OCI-LY3 (cell line): ENCODE data around the gene INTS3.

ENCODE experiments used
- H2AFZ ChIP-seq: fragments of 200-600, 300-600 bp; shearing (Covaris generic); 2 replicates; pipeline ENCODE4 v1.6.0; 2014; ENCODE audit warnings: antibody characterized with exemption, low read depth, low read length
- H3K27ac ChIP-seq: fragments of 200-600, 300-600 bp; sonication (generic); 2 replicates; pipeline ENCODE4 v1.5.1; 2014; ENCODE audit warnings: mild to moderate bottlenecking, low read length, moderate library complexity, mixed read lengths
- H3K27me3 ChIP-seq: fragments of 200-600, 300-600 bp; sonication (generic); 2 replicates; pipeline ENCODE4 v1.6.1; 2014; ENCODE audit warnings: low read depth, low read length, mixed read lengths
- H3K36me3 ChIP-seq: fragments of 200-600, 300-600 bp; sonication (generic); replicated peaks from 2 replicates; pipeline ENCODE3; 2014; ENCODE audit warnings: low read depth, low read length, mixed read lengths
- H3K4me1 ChIP-seq: fragments of 300-600, 200-600 bp; sonication (generic); 2 replicates; pipeline ENCODE4 v1.6.1; 2014; ENCODE audit warnings: low read length, mixed read lengths
- H3K4me2 ChIP-seq: fragments of 200-600, 300-600 bp; sonication (generic); 2 replicates; pipeline ENCODE4 v1.6.1; 2014; ENCODE audit warnings: low read length, mixed read lengths
- H3K4me3 ChIP-seq: fragments of 300-600, 200-600 bp; sonication (generic); 2 replicates; pipeline ENCODE4 v1.5.1; 2014; ENCODE audit warnings: antibody characterized with exemption, mild to moderate bottlenecking, low read length, moderate library complexity
- H3K79me2 ChIP-seq: fragments of 300-600, 200-600 bp; shearing (Covaris generic); 2 replicates; pipeline ENCODE4 v1.6.1; 2014; ENCODE audit warnings: mild to moderate bottlenecking, low read length, mixed read lengths
- H3K9ac ChIP-seq: fragments of 300-600, 200-600 bp; shearing (Covaris generic); 2 replicates; pipeline ENCODE4 v1.6.0; 2014; ENCODE audit warnings: mild to moderate bottlenecking, low read length, moderate library complexity
- H3K9me3 ChIP-seq: fragments of 200-600, 300-600 bp; shearing (Covaris generic); 2 replicates; pipeline ENCODE4 v1.6.1; 2014; ENCODE audit warnings: low read length, mixed read lengths; ENCODE audit not compliant: insufficient read depth
- H4K20me1 ChIP-seq: fragments of 200-600, 300-600 bp; sonication (generic); 2 replicates; pipeline ENCODE4 v1.6.1; 2016; ENCODE audit warnings: low read length, mixed read lengths; ENCODE audit not compliant: insufficient read depth
- CTCF ChIP-seq: fragments of 200-600, 300-600 bp; sonication (generic); IDR thresholded peaks from 2 replicates; pipeline ENCODE4 v1.5.1; 2014; ENCODE audit warnings: antibody characterized with exemption, low read length, low read depth
- EZH2phosphoT487 ChIP-seq: fragments of 200-600 bp; shearing (Covaris generic); IDR thresholded peaks from 2 replicates; pipeline ENCODE4 v1.6.1; 2018; ENCODE audit warnings: antibody characterized with exemption, mixed run types, low read depth

Gene INTS3

GRCh38 chr1:153769221-153769620 is 41.4 kb downstream of the INTS3 start:
- H3K4me3 ChIP-seq = no peak overlapping the region
- no peak overlapping the region for H3K9ac ChIP-seq
- TF ChIP-seq CTCF (no peak), EZH2phosphoT487 (no peak)
- H3K27me3 ChIP-seq = no peaks in the 10 kb centered on the region
- no peak overlapping the region for H2AFZ ChIP-seq
- no peaks in the 10 kb centered on the region for H3K79me2 ChIP-seq
- no peak overlapping the region for H3K4me2 ChIP-seq
- no peaks in the 10 kb centered on the region for H3K9me3 ChIP-seq
- peaks cover 10% of the 10 kb centered on the region; the same call in 1 of the 2 replicates for H3K4me1 ChIP-seq
- no peaks in the 10 kb centered on the region for H4K20me1 ChIP-seq
- peaks cover 75% of the 10 kb centered on the region for H3K36me3 ChIP-seq
- H3K27ac ChIP-seq = no peak overlapping the region

- H3K9ac ChIP-seq = no peak overlapping the region
- peaks cover 10% of the 10 kb centered on the region; the same call in 1 of the 2 replicates for H3K4me1 ChIP-seq
- no peaks in the 10 kb centered on the region for H3K79me2 ChIP-seq
- TF ChIP-seq EZH2phosphoT487 (no peak), CTCF (no peak)
- no peaks in the 10 kb centered on the region for H3K27me3 ChIP-seq
- H4K20me1 ChIP-seq = no peaks in the 10 kb centered on the region
- no peak overlapping the region for H3K4me2 ChIP-seq
- no peak overlapping the region for H2AFZ ChIP-seq
- no peak overlapping the region for H3K4me3 ChIP-seq
- H3K36me3 ChIP-seq = peaks cover 66% of the 10 kb centered on the region
- no peaks in the 10 kb centered on the region for H3K9me3 ChIP-seq
- no peak overlapping the region for H3K27ac ChIP-seq
These were observed 42.9 kb downstream of the INTS3 start for GRCh38 chr1:153770797-153771196.

- Histone ChIP-seq H3K36me3 (peaks cover 64% of the 10 kb centered on the region), H3K27me3 (no peaks in the 10 kb centered on the region), H2AFZ (no peak overlapping the region), H3K9me3 (no peaks in the 10 kb centered on the region), H3K79me2 (no peaks in the 10 kb centered on the region), H3K4me1 (peaks cover 12% of the 10 kb centered on the region; the same call in 1 of the 2 replicates), H3K4me3 (no peak overlapping the region), H3K9ac (no peak overlapping the region), H3K4me2 (no peak overlapping the region), H3K27ac (no peak overlapping the region), H4K20me1 (no peaks in the 10 kb centered on the region)
- TF ChIP-seq CTCF (no peak), EZH2phosphoT487 (no peak)
These were observed 43.4 kb downstream of the INTS3 start for GRCh38 chr1:153771261-153771660.

- H3K79me2 ChIP-seq = no peaks in the 10 kb centered on the region
- H3K4me3 ChIP-seq = no peak overlapping the region
- no peak overlapping the region for H3K9ac ChIP-seq
- H3K4me2 ChIP-seq = no peak overlapping the region
- no peaks in the 10 kb centered on the region for H3K9me3 ChIP-seq
- TF ChIP-seq CTCF (peak; percentile 69), EZH2phosphoT487 (no peak)
- H2AFZ ChIP-seq = no peak overlapping the region
- peaks cover 64% of the 10 kb centered on the region for H3K36me3 ChIP-seq
- H3K27ac ChIP-seq = no peak overlapping the region
- no peaks in the 10 kb centered on the region for H4K20me1 ChIP-seq
- H3K27me3 ChIP-seq = no peaks in the 10 kb centered on the region
- H3K4me1 ChIP-seq = peaks cover 12% of the 10 kb centered on the region; the same call in 1 of the 2 replicates
These were observed 44.2 kb downstream of the INTS3 start for GRCh38 chr1:153771841-153772593.
